22Rv1 (cell line): Measurements from ENCODE around the gene DDA1.

Experiments
- ZFX ChIP-seq: fragments of 450-650 bp; IDR thresholded peaks from 2 replicates; pipeline ENCODE4 v1.6.1; 2017; ENCODE audit warnings: antibody characterized with exemption, borderline replicate concordance
- TF ChIP-seq, protein P1 (sequence below): fragments of 450-650 bp; IDR thresholded peaks from 2 replicates; pipeline ENCODE4 v1.5.1; 2017; ENCODE audit warnings: mild to moderate bottlenecking

DNA sequence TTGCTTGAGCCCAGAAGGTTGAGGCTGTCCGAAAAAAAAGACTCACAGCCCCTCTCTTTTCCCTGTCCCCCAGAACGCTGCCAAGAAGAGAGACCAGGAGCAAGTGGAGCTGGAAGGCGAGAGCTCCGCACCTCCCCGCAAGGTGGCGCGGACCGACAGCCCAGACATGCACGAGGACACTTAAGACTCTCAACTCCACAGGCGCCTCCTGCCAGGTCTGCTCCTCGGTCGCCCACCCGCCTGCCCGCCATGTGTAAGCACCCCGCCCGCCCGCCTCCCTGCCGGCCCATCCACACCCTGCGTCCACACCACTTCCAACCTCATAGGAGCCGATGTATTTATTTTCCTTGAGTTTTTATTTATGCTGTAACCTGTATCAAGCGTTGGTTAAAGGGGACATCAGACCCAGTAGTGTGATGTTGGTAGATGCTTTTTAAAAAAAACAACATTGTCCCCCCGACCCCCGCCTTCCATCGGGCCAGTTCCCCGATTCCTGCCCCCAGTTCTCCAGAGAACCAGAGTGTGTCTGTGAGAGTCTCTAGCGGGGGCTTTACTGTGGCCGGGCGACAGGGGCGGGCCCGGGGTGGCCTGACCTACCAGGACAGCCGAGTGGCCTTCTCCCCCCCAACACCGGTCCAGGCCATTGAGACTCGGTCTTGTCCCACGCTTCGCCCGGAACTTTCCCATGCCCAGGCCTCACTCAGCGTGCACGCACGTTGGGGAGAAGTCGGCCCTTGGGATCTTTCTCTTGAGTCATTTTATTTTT lies 10.3 kb downstream of the DDA1 start:
- TF ChIP-seq, protein P1, sequence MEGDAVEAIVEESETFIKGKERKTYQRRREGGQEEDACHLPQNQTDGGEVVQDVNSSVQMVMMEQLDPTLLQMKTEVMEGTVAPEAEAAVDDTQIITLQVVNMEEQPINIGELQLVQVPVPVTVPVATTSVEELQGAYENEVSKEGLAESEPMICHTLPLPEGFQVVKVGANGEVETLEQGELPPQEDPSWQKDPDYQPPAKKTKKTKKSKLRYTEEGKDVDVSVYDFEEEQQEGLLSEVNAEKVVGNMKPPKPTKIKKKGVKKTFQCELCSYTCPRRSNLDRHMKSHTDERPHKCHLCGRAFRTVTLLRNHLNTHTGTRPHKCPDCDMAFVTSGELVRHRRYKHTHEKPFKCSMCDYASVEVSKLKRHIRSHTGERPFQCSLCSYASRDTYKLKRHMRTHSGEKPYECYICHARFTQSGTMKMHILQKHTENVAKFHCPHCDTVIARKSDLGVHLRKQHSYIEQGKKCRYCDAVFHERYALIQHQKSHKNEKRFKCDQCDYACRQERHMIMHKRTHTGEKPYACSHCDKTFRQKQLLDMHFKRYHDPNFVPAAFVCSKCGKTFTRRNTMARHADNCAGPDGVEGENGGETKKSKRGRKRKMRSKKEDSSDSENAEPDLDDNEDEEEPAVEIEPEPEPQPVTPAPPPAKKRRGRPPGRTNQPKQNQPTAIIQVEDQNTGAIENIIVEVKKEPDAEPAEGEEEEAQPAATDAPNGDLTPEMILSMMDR = no peak
- no peak for TF ChIP-seq ZFX
